Islet of Langerhans (tissue), 1 donor: ENCODE results near the gene SLC6A3.

Source experiments
- FAIRE-seq: peaks from one replicate; lab custom pipeline; 2011; peaks lifted over from hg19 to GRCh38; lab: Jason Lieb, UNC

The SLC6A3 gene

DNA sequence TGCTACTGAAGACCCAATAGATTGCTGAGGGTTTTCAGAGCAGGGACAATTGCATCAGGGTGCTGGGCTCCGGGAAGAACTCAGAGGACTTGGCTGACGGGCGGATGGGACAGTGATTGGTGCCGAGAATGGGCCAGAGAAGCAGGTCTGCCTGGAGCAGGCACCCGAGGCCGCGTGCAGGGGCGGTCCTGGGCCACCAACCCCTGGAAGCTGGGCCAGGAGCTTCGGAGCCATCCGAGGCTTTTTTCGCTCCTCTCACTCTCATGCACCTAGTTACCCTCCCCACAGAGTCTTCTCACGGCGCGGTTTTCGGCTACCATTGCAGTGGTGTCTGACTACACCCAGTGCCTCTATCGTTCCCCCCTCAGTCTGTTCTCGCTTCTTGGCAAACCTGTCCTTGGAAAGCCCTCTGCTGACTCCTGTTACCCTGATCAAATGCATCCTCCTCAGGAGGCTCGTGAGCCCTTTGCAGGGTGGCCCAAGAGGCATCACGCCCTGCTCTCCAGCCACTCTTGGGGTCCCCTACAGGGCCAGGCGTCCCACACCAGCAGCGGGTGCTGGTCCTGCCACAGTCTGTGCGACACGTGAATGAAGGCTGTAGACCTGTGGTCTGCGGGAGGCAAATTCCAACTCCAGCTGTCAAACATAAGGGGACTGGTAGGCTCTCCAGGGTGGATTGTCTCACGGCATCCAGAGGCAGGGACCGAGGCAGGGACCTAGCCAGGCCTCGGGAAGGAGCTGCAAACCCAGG is 99.2 kb downstream of the SLC6A3 start:
- FAIRE-seq = no peak

DNA sequence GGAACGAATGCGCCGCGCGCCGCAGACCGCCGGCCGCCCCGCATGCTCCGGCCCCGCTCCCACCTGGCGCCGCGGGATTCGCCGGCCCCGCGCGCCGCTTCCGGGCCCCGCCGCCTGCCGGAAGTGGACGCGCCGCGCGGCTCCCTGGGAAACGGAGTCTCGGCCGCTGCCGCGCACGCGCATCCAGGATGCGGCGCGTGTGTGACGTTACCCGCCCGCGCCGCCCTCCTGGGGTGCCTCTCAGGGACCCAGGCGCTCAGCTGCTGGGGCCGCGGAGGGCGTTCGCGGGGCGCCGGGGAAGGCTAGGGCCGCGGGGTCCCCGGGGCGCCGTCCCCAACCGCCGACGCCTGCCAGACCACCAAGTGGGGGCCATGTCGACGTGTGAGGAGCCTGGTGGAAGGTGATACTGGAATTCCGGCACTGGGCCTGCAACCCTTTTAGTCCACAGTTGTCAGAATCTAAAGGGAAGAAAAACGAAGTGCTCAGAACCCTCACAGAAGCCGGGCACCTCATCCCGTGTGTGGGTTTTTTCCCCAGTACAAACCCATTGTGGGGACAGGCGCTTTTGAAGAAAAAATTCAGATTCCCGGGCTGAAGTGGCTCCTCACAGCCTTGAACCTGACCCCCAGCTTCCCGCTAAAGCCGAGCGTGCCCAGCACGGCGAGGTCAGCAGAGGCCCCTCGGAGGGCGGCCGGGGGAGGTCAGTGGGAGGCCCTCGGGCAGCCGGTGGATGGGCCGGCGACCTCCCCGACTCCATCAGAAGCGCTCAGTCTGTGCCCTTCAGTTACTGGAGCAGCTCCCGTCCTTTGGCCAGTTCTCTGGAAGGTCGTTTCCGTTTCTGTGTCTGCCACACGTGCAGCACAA is 100.0 kb downstream of the SLC6A3 start, which contains the start of gene CLPTM1L:
TSS of gene CLPTM1L (minus strand) at position 125 of the 864 bp plus-strand sequence. CDS start 258 bp downstream, outside the sequence.
- no peak for FAIRE-seq

- no peak for FAIRE-seq
Measured at GRCh38 chr5:1343931-1344901, 101.0 kb downstream of the SLC6A3 start.

DNA sequence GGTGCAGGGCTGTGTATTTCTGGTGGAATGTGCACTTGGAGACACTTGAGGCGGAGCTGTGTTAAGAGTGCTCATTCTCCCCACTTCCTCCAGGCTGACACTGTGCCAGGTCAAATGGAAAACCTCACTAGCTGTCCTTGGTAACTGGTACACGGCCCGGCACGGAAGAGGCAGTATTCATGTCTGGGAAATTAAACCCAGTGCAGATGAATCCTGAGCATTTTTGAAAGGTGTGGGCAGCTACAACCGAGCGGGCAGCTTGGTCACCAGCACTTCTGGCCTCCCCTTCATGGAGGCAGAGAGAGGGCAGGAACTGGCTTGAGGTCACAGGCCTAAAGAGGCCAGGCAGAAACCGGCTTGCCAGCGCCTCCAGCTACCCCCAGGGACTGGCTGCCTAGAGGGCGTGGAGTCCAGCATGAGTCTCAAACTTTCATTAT is 101.9 kb downstream of the SLC6A3 start:
- FAIRE-seq = no peak
